Kidney (tissue), 14 donors: Measurements from ENCODE around the gene MMP2. TPM values are rescaled to one million over a fixed set of nuclear protein-coding genes. Genes with fewer than 3 reads are reported as not detected.

Experiments
- DNase-seq, 5 donors: peaks; one replicate each; pipeline ENCODE4 v3.0.0-alpha.2; 2013 to 2020
- FAIRE-seq: peaks from 2 replicates; lab custom pipeline; 2012; peaks lifted over from hg19 to GRCh38; lab: Jason Lieb, UNC
- H3K27ac ChIP-seq, 2 donors: one replicate each; pipeline ENCODE4 v1.7.0; 2013; ENCODE audit warnings: low read depth in 2 of 2, low read length in 2 of 2, inconsistent platforms in 1 of 2
- H3K27me3 ChIP-seq: one replicate; pipeline ENCODE4 v1.7.1; 2013; ENCODE audit warnings: low read length, inconsistent platforms; ENCODE audit not compliant: control insufficient read depth, insufficient read depth
- H3K36me3 ChIP-seq, 3 donors: one replicate each; pipeline versions ENCODE4 v1.7.0 to v1.7.1; 2013; ENCODE audit warnings: low read length in 3 of 3, control low read depth in 1 of 3, inconsistent platforms in 1 of 3; ENCODE audit not compliant: insufficient read depth in 3 of 3, control insufficient read depth in 2 of 3
- H3K4me1 ChIP-seq, 3 donors: one replicate each; pipeline versions ENCODE4 v1.7.0 to v1.7.1; 2013; ENCODE audit warnings: low read length in 3 of 3, inconsistent platforms in 1 of 3, low read depth in 1 of 3; ENCODE audit not compliant: control insufficient read depth in 2 of 3, insufficient read depth in 2 of 3
- H3K4me3 ChIP-seq, 3 donors: one replicate each; pipeline versions ENCODE4 v1.7.0 to v1.8.1; 2013; ENCODE audit warnings: low read length in 3 of 3, control low read depth in 1 of 3, inconsistent platforms in 1 of 3
- H3K9ac ChIP-seq, 3 donors: one replicate each; pipeline versions ENCODE4 v1.7.0 to v1.7.1; 2013; ENCODE audit warnings: low read length in 3 of 3, control low read depth in 1 of 3, inconsistent platforms in 1 of 3
- H3K9me3 ChIP-seq, 3 donors: one replicate each; pipeline versions ENCODE4 v1.7.0 to v1.7.1; 2013; ENCODE audit warnings: low read length in 3 of 3, control low read depth in 1 of 3, inconsistent platforms in 1 of 3; ENCODE audit not compliant: control insufficient read depth in 2 of 3, insufficient read depth in 1 of 3
- CTCF ChIP-seq: IDR thresholded peaks from 3 replicates; pipeline ENCODE4 v1.5.1; 2012; ENCODE audit warnings: mild to moderate bottlenecking, moderate library complexity, borderline replicate concordance; ENCODE audit not compliant: insufficient read depth; ENCODE audit errors: extremely low read depth
- intact Hi-C: fragments of 100-400 bp; cut with DNase I; formaldehyde crosslinking; loops from one replicate; pipeline ENCODE4 v1.11.1; 2022
- polyA plus RNA-seq: library from polyadenylated mRNA; stranded (reverse); fragments of 350-450 nt; fragmentation: Illumina TruSeq; extraction: RNeasy Lipid Tissue Mini Kit (QIAGEN cat#74804); gene quantifications from one replicate; pipeline ENCODE4 v1.2.3, GENCODE V29; 2014; ENCODE audit warnings: low read depth, low replicate concordance; ENCODE audit not compliant: insufficient read depth
- total RNA-seq: library from RNA; stranded (reverse); fragmentation: NEBNext Ultra II Directional; extraction: Animal tissue kit (Norgen Biotek cat#: 25700); gene quantifications from one replicate; pipeline ENCODE4 v1.2.1, GENCODE V29; 2021
- donor health status: control.
- donor health status: control.
- donor health status: control.
- donor health status: control.
- donor health status: control.
- donor health status: DM: yes; HTN: yes; CAD: no.
- donor health status: Normal renal cell carcinoma (clear cell type).

The MMP2 gene
- total and polyA plus RNA-seq, 2 donors from 2014 or later = 44.3 to 101 TPM

GRCh38 chr16:55454861-55455260 lies 24.1 kb upstream of the MMP2 start:
- H3K9ac ChIP-seq = no peak overlapping the region

GRCh38 chr16:55462241-55462640 lies 16.8 kb upstream of the MMP2 start:
- H3K9ac ChIP-seq = no peak overlapping the region
- FAIRE-seq = no peak
- no peaks in the 10 kb centered on the region for H3K9me3 ChIP-seq
- H3K36me3 ChIP-seq = no peaks in the 10 kb centered on the region
- no peak overlapping the region for H3K4me3 ChIP-seq
- peaks cover 0 to 3% (median 0%) of the 10 kb centered on the region in 3 donors for H3K4me1 ChIP-seq
- H3K27ac ChIP-seq = no peak overlapping the region
- intact Hi-C loops = loop anchor here (10.0 kb wide), 1 partner anchor 383 kb away; no protein-coding TSS in a partner anchor
- DNase-seq = peak in 2 of 5 donors; percentile 31 to 35
- H3K27me3 ChIP-seq = no peaks in the 10 kb centered on the region
- no peak for TF ChIP-seq CTCF

More at GRCh38 chr16:55454861-55455260, 24.1 kb upstream of the MMP2 start:
- Histone ChIP-seq H3K9me3 (no peaks in the 10 kb centered on the region), H3K27me3 (no peaks in the 10 kb centered on the region), H3K27ac (no peak overlapping the region), H3K4me1 (no peaks in the 10 kb centered on the region), H3K4me3 (no peak overlapping the region), H3K36me3 (no peaks in the 10 kb centered on the region)
- DNase-seq (no peak), FAIRE-seq (no peak)
- intact Hi-C loops = no loop called here
- TF ChIP-seq CTCF = no peak

- Histone ChIP-seq H3K9ac (no peak overlapping the region), H3K27me3 (no peaks in the 10 kb centered on the region), H3K27ac (no peak overlapping the region), H3K9me3 (no peaks in the 10 kb centered on the region), H3K36me3 (no peaks in the 10 kb centered on the region), H3K4me3 (no peak overlapping the region), H3K4me1 (peaks cover 0 to 3% (median 0%) of the 10 kb centered on the region in 3 donors)
- FAIRE-seq (no peak), DNase-seq (no peak)
- no peak for TF ChIP-seq CTCF
- intact Hi-C loops = loop anchor here (10.0 kb wide), 1 partner anchor 380 kb away; no protein-coding TSS in a partner anchor
Measured at GRCh38 chr16:55464375-55464774, 14.6 kb upstream of the MMP2 start.
